ENCODE data around the gene LRMDA. TPM values are rescaled to one million over a fixed set of nuclear protein-coding genes. Genes with fewer than 3 reads are reported as not detected.

Gene LRMDA
- total and polyA plus RNA-seq, 2 of the 13 experiments (the other 11 are each of a cell fraction or from before 2014, with no cell fraction given) = 13.4 to 22.0 TPM

- no peak overlapping the region for H2AFZ ChIP-seq (ENCODE audit: low read length)
- no TSS peak for BruUV-seq (replicated peaks)
- H3K4me1 ChIP-seq (ENCODE audit: insufficient read depth, low read length) = peaks cover 54% of the 10 kb centered on the region
- intact Hi-C loops (cut with micrococcal nuclease; ENCODE audit: unreplicated experiment) (loop anchor here (5.0 kb wide), 1 partner anchor 37 kb away; no protein-coding TSS in a partner anchor), in situ Hi-C loops (cut with HindIII; ENCODE audit: extremely low pct_ligation_motif_present, low pct_unique_long_range_greater_than_20kb) (no loop called here)
- ChIA-PET CTCF (ENCODE audit: low intra/inter-chr PET ratio, low total read pairs) (no interaction called here), POLR2A (no interaction called here)
- H3K9ac ChIP-seq (ENCODE audit: insufficient read depth, low read depth, low read length) = no peak overlapping the region
- 87% methylated on average over 3 of the region's 3 CpGs for WGBS (ENCODE audit: low lambda C conversion rate)
- H3K4me3 ChIP-seq (replicated peaks in 1 of 3; ENCODE audit: insufficient read depth in 1 of 3, low read depth in 2 of 3, low read length in 3 of 3) = no peak overlapping the region
- DNase-seq (ENCODE audit: low spot score) (no peak), FAIRE-seq (no peak), ATAC-seq (no peak)
- no peak overlapping the region for H3K27ac ChIP-seq (ENCODE audit: extremely low read length, insufficient read depth, low read length)
- no peaks in the 10 kb centered on the region for H4K20me1 ChIP-seq (ENCODE audit: insufficient read depth, low read length)
- TF ChIP-seq NFYB (CRISPR knock-in tag; IDR thresholded peaks at IDR 0.05) (no peak), ZNF841 (CRISPR knock-in tag; IDR thresholded peaks at IDR 0.05; ENCODE audit: borderline replicate concordance) (no peak)
- no peaks in the 10 kb centered on the region for H3K36me3 ChIP-seq (replicated peaks in 1 of 2; ENCODE audit: control insufficient read depth in 1 of 2, insufficient read depth in 2 of 2, low read length in 2 of 2)
- no peaks in the 10 kb centered on the region for H3K79me2 ChIP-seq (ENCODE audit: insufficient read depth, low read length)
- H3K4me2 ChIP-seq (ENCODE audit: low read depth, low read length) = no peak overlapping the region
- H3K27me3 ChIP-seq (ENCODE audit: control insufficient read depth in 1 of 2, insufficient read depth in 2 of 2, low read length in 2 of 2) = no peaks in the 10 kb centered on the region
- no peaks in the 10 kb centered on the region for H3K9me3 ChIP-seq (ENCODE audit: low read length)
These were observed 657.6 kb downstream of the LRMDA start for GRCh38 chr10:76088980-76089379.

- H3K27ac ChIP-seq (ENCODE audit: extremely low read length, insufficient read depth, low read length) = no peak overlapping the region
- H3K4me2 ChIP-seq (ENCODE audit: low read depth, low read length) = no peak overlapping the region
- no peak for ATAC-seq
- no peak for FAIRE-seq
- H3K4me3 ChIP-seq (replicated peaks in 1 of 3; ENCODE audit: insufficient read depth in 1 of 3, low read depth in 2 of 3, low read length in 3 of 3) = no peak overlapping the region
- H2AFZ ChIP-seq (ENCODE audit: low read length) = no peak overlapping the region
- peaks cover 48% of the 10 kb centered on the region for H3K4me1 ChIP-seq (ENCODE audit: insufficient read depth, low read length)
- TF ChIP-seq ZNF333 (CRISPR knock-in tag; IDR thresholded peaks at IDR 0.05; ENCODE audit: borderline replicate concordance) = no peak
- TF ChIP-seq JUN (CRISPR knock-in tag; IDR thresholded peaks at IDR 0.05) = no peak
- no peak for TF ChIP-seq MIXL1 (CRISPR knock-in tag; IDR thresholded peaks at IDR 0.05)
- no peak for TF ChIP-seq ZNF773 (CRISPR knock-in tag; IDR thresholded peaks at IDR 0.05; ENCODE audit: borderline replicate concordance)
- no peak for TF ChIP-seq HCFC1 (IDR thresholded peaks at IDR 0.05; ENCODE audit: low read depth, low read length)
- no TSS peak for BruUV-seq (replicated peaks)
- no peaks in the 10 kb centered on the region for H3K9me3 ChIP-seq (ENCODE audit: low read length)
- H3K9ac ChIP-seq (ENCODE audit: insufficient read depth, low read depth, low read length) = no peak overlapping the region
- intact Hi-C loops (cut with micrococcal nuclease; ENCODE audit: unreplicated experiment) (loop anchor here (5.0 kb wide), 1 partner anchor 37 kb away; no protein-coding TSS in a partner anchor), in situ Hi-C loops (cut with HindIII; ENCODE audit: extremely low pct_ligation_motif_present, low pct_unique_long_range_greater_than_20kb) (no loop called here)
- 97% methylated on average over 12 of the region's 12 CpGs for WGBS (ENCODE audit: low lambda C conversion rate)
- no peaks in the 10 kb centered on the region for H3K27me3 ChIP-seq (ENCODE audit: control insufficient read depth in 1 of 2, insufficient read depth in 2 of 2, low read length in 2 of 2)
- no peak for DNase-seq (ENCODE audit: low spot score)
- CTCF ChIA-PET (ENCODE audit: low intra/inter-chr PET ratio, low total read pairs) = no interaction called here
- no peaks in the 10 kb centered on the region for H3K79me2 ChIP-seq (ENCODE audit: insufficient read depth, low read length)
- POLR2A ChIA-PET = no interaction called here
- no peaks in the 10 kb centered on the region for H4K20me1 ChIP-seq (ENCODE audit: insufficient read depth, low read length)
- no peaks in the 10 kb centered on the region for H3K36me3 ChIP-seq (replicated peaks in 1 of 2; ENCODE audit: control insufficient read depth in 1 of 2, insufficient read depth in 2 of 2, low read length in 2 of 2)
These were observed 658.2 kb downstream of the LRMDA start for GRCh38 chr10:76089556-76090180.

Measured in HepG2 (cell line).